OCI-LY7 (cell line): ENCODE data around the gene IL4. TPM values are rescaled to one million over a fixed set of nuclear protein-coding genes. Genes with fewer than 3 reads are reported as not detected.

Experiments
- BruUV-seq: library from RNA; stranded (reverse); fragments of 400-500 nt; replicated peaks from 2 replicates; lab custom pipeline; 2021; lab: Mats Ljungman, UMichigan
- CTCF ChIA-PET: fragments of 300-600 bp; sonication (Branson Sonifier 250); formaldehyde crosslinking; loops from one replicate; lab custom pipeline; 2022; ENCODE audit warnings: antibody characterized with exemption; ENCODE audit not compliant: unreplicated experiment; lab: Charles Lee
- POLR2A ChIA-PET: fragments of 300-600 bp; sonication (Branson Sonifier 250); formaldehyde crosslinking; loops from one replicate; lab custom pipeline; 2022; ENCODE audit warnings: antibody characterized with exemption; lab: Charles Lee
- DNase-seq: peaks from one replicate; pipeline ENCODE4 v3.0.0-alpha.2; 2015; ENCODE audit warnings: low spot score
- H2AFZ ChIP-seq: fragments of 200-600 bp; sonication (generic), shearing (Covaris generic); 2 replicates; pipeline ENCODE4 v1.6.1; 2014; ENCODE audit warnings: mild to moderate bottlenecking, antibody characterized with exemption, low read length, moderate library complexity
- H3K27ac ChIP-seq: fragments of 200-600 bp; sonication (generic); 2 replicates; pipeline ENCODE4 v1.5.1; 2014; ENCODE audit warnings: mixed run types, low read depth, mild to moderate bottlenecking, moderate library complexity, low read length, inconsistent platforms; ENCODE audit not compliant: poor library complexity, severe bottlenecking
- H3K36me3 ChIP-seq: fragments of 200-600 bp; sonication (generic); 2 replicates; pipeline ENCODE4 v1.6.1; 2014; ENCODE audit warnings: mild to moderate bottlenecking, antibody characterized with exemption, low read length, moderate library complexity, mixed read lengths; ENCODE audit not compliant: insufficient read depth
- H3K4me1 ChIP-seq: fragments of 200-600 bp; sonication (generic); 2 replicates; pipeline ENCODE4 v1.5.1; 2014; ENCODE audit warnings: mild to moderate bottlenecking, low read length; ENCODE audit not compliant: insufficient read depth, poor library complexity, severe bottlenecking
- H3K4me2 ChIP-seq: fragments of 200-600 bp; sonication (generic); 2 replicates; pipeline ENCODE4 v1.6.1; 2014; ENCODE audit warnings: mild to moderate bottlenecking, low read length
- H3K4me3 ChIP-seq: fragments of 200-600 bp; sonication (generic); 2 replicates; pipeline ENCODE4 v1.5.1; 2014; ENCODE audit warnings: mild to moderate bottlenecking, low read depth, low read length; ENCODE audit not compliant: poor library complexity, severe bottlenecking
- H3K79me2 ChIP-seq: fragments of 200-600 bp; sonication (generic); 2 replicates; pipeline ENCODE4 v1.6.1; 2016; ENCODE audit warnings: low read depth, mild to moderate bottlenecking, low read length, moderate library complexity, mixed read lengths; ENCODE audit not compliant: insufficient read depth
- H3K9me2 ChIP-seq: fragments of 200-600 bp; sonication (generic); 2 replicates; pipeline ENCODE4 v1.6.1; 2016; ENCODE audit warnings: mild to moderate bottlenecking, low read length, mixed read lengths; ENCODE audit not compliant: insufficient read depth
- H3K9me3 ChIP-seq: fragments of 200-600 bp; sonication (generic); 2 replicates; pipeline ENCODE4 v1.6.1; 2014; ENCODE audit warnings: mild to moderate bottlenecking, mixed run types, low read length, mixed read lengths
- H4K20me1 ChIP-seq: fragments of 200-600 bp; sonication (generic); 2 replicates; pipeline ENCODE4 v1.6.1; 2014; ENCODE audit warnings: mild to moderate bottlenecking, antibody characterized with exemption, low read length, moderate library complexity, mixed read lengths; ENCODE audit not compliant: insufficient read depth
- EZH2phosphoT487 ChIP-seq: fragments of 200-600 bp; sonication (generic); IDR thresholded peaks from 2 replicates; pipeline ENCODE4 v1.6.1; 2018; ENCODE audit warnings: low read depth, borderline replicate concordance, mild to moderate bottlenecking, mixed run types, antibody characterized with exemption, low read length, moderate library complexity, mixed read lengths
- intact Hi-C: fragments of 100-400 bp; cut with micrococcal nuclease; formaldehyde crosslinking; loops from one replicate; pipeline ENCODE4 v1.10.0; 2022; ENCODE audit not compliant: unreplicated experiment
- total RNA-seq, 2 experiments: library from RNA; depleted of rRNA in 1 of 2; stranded (reverse); fragments of >200 nt in 1 of 2; shearing (Covaris generic) in 1 of 2; gene quantifications; 2 replicates each; pipeline ENCODE4 v1.2.3, GENCODE V29; 2014 to 2022
- TF ChIP-seq, protein P1 (sequence below): fragments of 200-600 bp; sonication (generic); conservative IDR thresholded peaks from 2 replicates; pipeline ENCODE4 v1.5.1; 2014; ENCODE audit warnings: mild to moderate bottlenecking, antibody characterized with exemption, low read length, moderate library complexity, mixed read lengths

Gene IL4
- total RNA-seq, 2 experiments from 2014 or later: not detected

DNA sequence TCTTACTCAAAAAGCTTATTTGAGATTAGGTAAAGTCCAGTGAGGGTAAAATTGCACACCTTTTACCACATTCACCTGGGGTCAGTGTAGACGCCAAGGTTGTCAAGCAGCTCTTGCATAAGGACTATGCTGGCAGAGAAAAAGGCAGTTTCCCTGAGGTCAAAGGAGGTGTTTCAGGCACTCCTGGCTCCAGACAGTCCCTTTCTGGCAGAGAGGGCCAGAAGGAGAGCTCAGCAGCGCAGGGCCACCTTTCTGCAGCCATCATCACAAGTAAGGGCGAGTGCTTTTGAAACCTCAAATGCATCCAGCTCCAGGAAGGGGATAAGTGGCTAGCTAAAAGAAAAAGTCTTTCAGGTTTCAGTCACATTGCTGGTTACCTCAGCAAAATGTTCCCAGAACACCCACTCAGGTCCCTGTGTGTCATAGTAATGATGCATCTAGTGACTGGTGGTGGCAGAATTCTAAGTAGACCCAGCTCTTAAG is 32.5 kb upstream of the IL4 start:
- no peak for DNase-seq
- Histone ChIP-seq H3K27ac (no peak overlapping the region), H3K36me3 (peaks cover 78% of the 10 kb centered on the region), H3K4me3 (no peak overlapping the region), H2AFZ (no peak overlapping the region), H3K9me3 (no peaks in the 10 kb centered on the region), H3K9me2 (no peaks in the 10 kb centered on the region), H3K79me2 (no peaks in the 10 kb centered on the region), H3K4me2 (no peak overlapping the region), H3K4me1 (no peaks in the 10 kb centered on the region), H4K20me1 (no peaks in the 10 kb centered on the region)
- BruUV-seq: no TSS peak
- intact Hi-C loops: no loop called here
- POLR2A ChIA-PET: interaction anchor here (0.6 kb wide), 2 partner anchors 8 to 545 kb away, joined by 4 read pairs; no protein-coding TSS in a partner anchor
- CTCF ChIA-PET: no interaction called here
- TF ChIP-seq, protein P1, sequence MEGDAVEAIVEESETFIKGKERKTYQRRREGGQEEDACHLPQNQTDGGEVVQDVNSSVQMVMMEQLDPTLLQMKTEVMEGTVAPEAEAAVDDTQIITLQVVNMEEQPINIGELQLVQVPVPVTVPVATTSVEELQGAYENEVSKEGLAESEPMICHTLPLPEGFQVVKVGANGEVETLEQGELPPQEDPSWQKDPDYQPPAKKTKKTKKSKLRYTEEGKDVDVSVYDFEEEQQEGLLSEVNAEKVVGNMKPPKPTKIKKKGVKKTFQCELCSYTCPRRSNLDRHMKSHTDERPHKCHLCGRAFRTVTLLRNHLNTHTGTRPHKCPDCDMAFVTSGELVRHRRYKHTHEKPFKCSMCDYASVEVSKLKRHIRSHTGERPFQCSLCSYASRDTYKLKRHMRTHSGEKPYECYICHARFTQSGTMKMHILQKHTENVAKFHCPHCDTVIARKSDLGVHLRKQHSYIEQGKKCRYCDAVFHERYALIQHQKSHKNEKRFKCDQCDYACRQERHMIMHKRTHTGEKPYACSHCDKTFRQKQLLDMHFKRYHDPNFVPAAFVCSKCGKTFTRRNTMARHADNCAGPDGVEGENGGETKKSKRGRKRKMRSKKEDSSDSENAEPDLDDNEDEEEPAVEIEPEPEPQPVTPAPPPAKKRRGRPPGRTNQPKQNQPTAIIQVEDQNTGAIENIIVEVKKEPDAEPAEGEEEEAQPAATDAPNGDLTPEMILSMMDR: no peak
- no peak for TF ChIP-seq EZH2phosphoT487

DNA sequence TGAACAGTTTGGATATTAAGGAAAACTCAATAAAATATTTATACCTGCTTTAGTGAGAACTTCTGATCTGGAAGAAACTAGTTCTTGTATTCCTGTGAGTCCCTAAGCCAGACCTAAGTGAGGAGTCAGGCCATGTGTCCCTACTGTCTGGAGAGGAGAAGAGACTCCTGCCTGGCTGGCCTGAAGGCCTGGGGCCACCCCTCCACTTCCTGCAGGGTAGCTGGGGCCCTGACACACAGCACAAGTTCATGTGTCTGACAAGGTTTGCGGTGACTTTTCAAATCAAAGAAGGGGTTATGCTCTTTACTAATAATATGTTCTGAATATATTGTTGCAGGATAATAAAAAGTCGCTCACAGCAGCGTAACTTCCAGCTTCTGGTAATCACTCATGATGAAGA is 31.9 kb upstream of the IL4 start:
- TF ChIP-seq, protein P1: no peak
- H3K4me1 ChIP-seq: no peaks in the 10 kb centered on the region
- no peaks in the 10 kb centered on the region for H3K79me2 ChIP-seq
- peaks cover 73% of the 10 kb centered on the region for H3K36me3 ChIP-seq
- no TSS peak for BruUV-seq
- H3K9me2 ChIP-seq: no peaks in the 10 kb centered on the region
- ChIA-PET POLR2A (no interaction called here), CTCF (no interaction called here)
- H4K20me1 ChIP-seq: no peaks in the 10 kb centered on the region
- no peak overlapping the region for H3K27ac ChIP-seq
- no peak overlapping the region for H3K4me2 ChIP-seq
- no peaks in the 10 kb centered on the region for H3K9me3 ChIP-seq
- no peak overlapping the region for H2AFZ ChIP-seq
- intact Hi-C loops: no loop called here
- no peak for DNase-seq
- no peak overlapping the region for H3K4me3 ChIP-seq

DNA sequence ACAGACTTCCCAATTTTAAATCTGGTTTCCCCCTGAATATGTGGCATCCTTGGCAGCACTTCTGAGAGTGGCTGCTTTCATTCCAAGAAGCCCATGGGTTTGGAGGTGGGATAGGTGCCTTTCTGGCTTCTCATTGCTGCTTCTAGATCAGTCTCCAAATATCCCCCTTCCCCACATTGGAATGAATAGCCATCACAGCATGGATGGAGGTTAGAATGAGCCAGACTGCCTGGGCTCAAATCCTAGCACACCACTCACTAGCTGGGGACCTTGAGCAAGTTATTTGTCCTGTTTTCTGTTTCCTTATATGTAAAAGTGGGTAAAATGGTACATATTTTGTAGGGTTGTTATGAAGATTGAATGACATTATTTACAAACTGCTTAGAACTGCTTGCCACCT is 29.6 kb upstream of the IL4 start:
- ChIA-PET POLR2A (interaction anchor here (0.5 kb wide), 1 partner anchor 542 kb away, joined by 5 read pairs; no protein-coding TSS in a partner anchor), CTCF (no interaction called here)
- H3K9me3 ChIP-seq: peaks cover 4% of the 10 kb centered on the region; the same call in 1 of the 2 replicates
- no peak for TF ChIP-seq EZH2phosphoT487
- TF ChIP-seq, protein P1: no peak
- no peak for DNase-seq
- no TSS peak for BruUV-seq
- no peak overlapping the region for H3K4me3 ChIP-seq
- no peaks in the 10 kb centered on the region for H4K20me1 ChIP-seq
- no peaks in the 10 kb centered on the region for H3K9me2 ChIP-seq
- peaks cover 54% of the 10 kb centered on the region for H3K36me3 ChIP-seq
- H3K79me2 ChIP-seq: no peaks in the 10 kb centered on the region
- H2AFZ ChIP-seq: no peak overlapping the region
- intact Hi-C loops: no loop called here
- H3K4me1 ChIP-seq: no peaks in the 10 kb centered on the region
- H3K4me2 ChIP-seq: no peak overlapping the region
- H3K27ac ChIP-seq: no peak overlapping the region
